Natural killer cell (primary cell): Measurements from ENCODE around the gene RPUSD3. TPM values are rescaled to one million over a fixed set of nuclear protein-coding genes. Genes with fewer than 3 reads are reported as not detected.

Experiments used
- ATAC-seq, 3 donors: fragments of 150-1000 bp in 2 of 3; fragments of 200-7000 bp in 1 of 3; cut with Tn5 transposase; 1 replicate in 1 of 3; 2 replicates in 2 of 3; pipeline ENCODE4 v1.10.0; 2021; ENCODE audit warnings: mild to moderate bottlenecking in 2 of 3, moderate library complexity in 2 of 3
- DNase-seq, 2 donors: peaks; one replicate each; pipeline versions ENCODE4 v3.0.0 to v3.0.0-alpha.2; 2013 to 2021; ENCODE audit warnings: mixed read lengths in 1 of 2
- H3K27ac ChIP-seq: one replicate; pipeline ENCODE4 v1.5.1; 2013; ENCODE audit warnings: mild to moderate bottlenecking, low read length
- H3K27me3 ChIP-seq: one replicate; pipeline ENCODE4 v1.6.1; 2013; ENCODE audit warnings: low read length; ENCODE audit not compliant: control insufficient read depth, insufficient read depth
- H3K36me3 ChIP-seq: one replicate; pipeline ENCODE4 v1.6.1; 2013; ENCODE audit warnings: low read length; ENCODE audit not compliant: control insufficient read depth, insufficient read depth
- H3K4me1 ChIP-seq: one replicate; pipeline ENCODE4 v1.6.1; 2013; ENCODE audit warnings: low read length; ENCODE audit not compliant: control insufficient read depth, insufficient read depth
- H3K4me3 ChIP-seq: one replicate; pipeline ENCODE4 v1.5.1; 2013; ENCODE audit warnings: low read length
- H3K9me3 ChIP-seq: one replicate; pipeline ENCODE4 v1.6.1; 2013; ENCODE audit warnings: low read length; ENCODE audit not compliant: control insufficient read depth, insufficient read depth
- H3K27ac Mint-ChIP-seq, 2 donors: one replicate each; pipeline ENCODE4 v1.8.0; 2022; ENCODE audit warnings: mild to moderate bottlenecking in 2 of 2, mixed read lengths in 2 of 2, moderate library complexity in 1 of 2
- H3K27me3 Mint-ChIP-seq, 2 donors: one replicate each; pipeline ENCODE4 v1.8.0; 2022; ENCODE audit warnings: low read depth in 2 of 2, mixed read lengths in 2 of 2
- H3K36me3 Mint-ChIP-seq: one replicate; pipeline ENCODE4 v1.8.0; 2022; ENCODE audit warnings: mixed read lengths
- H3K4me1 Mint-ChIP-seq, 2 donors: one replicate each; pipeline ENCODE4 v1.8.0; 2022; ENCODE audit warnings: mixed read lengths in 2 of 2
- H3K4me3 Mint-ChIP-seq: one replicate; pipeline ENCODE4 v1.8.0; 2022; ENCODE audit warnings: mild to moderate bottlenecking, moderate library complexity, mixed read lengths
- H3K9me3 Mint-ChIP-seq, 2 donors: one replicate each; pipeline ENCODE4 v1.8.0; 2022; ENCODE audit warnings: mixed read lengths in 2 of 2
- CTCF ChIP-seq: fragments of 200-600 bp; IDR thresholded peaks from one replicate; pipeline ENCODE4 v1.8.0; 2022; ENCODE audit warnings: antibody characterized with exemption
- WGBS: methylation state at CpG from one replicate; pipeline ENCODE4 v1.1.7; 2013; ENCODE audit warnings: missing lambda C conversion rate; ENCODE audit not compliant: insufficient coverage; 5-methylcytosine and 5-hydroxymethylcytosine counted together
- intact Hi-C: fragments of 100-400 bp; cut with micrococcal nuclease; formaldehyde crosslinking; loops from one replicate; pipeline ENCODE4 v1.14.2; 2022
- total RNA-seq, 4 donors: library from RNA; stranded (reverse); fragments of 120-200 nt in 1 of 4; gene quantifications; one replicate each; pipeline versions ENCODE4 v1.2.3 to v1.2.4, GENCODE V29; 2013 to 2022

The RPUSD3 gene
- total RNA-seq, 3 donors from 2014 or later (not counting 1 experiment from before 2014, with no cell fraction given), result 27.5 to 43.9 (median 30.9) TPM

- Histone ChIP-seq H3K36me3 (peaks cover 59% of the 10 kb centered on the region), H3K9me3 (no peaks in the 10 kb centered on the region), H3K4me3 (no peak overlapping the region), H3K27ac (no peak overlapping the region), H3K27me3 (no peaks in the 10 kb centered on the region), H3K4me1 (peaks cover 22% of the 10 kb centered on the region)
- WGBS, result 100% methylated on average over 4 of the region's 5 CpGs
- no peak for TF ChIP-seq CTCF
- intact Hi-C loops, result loop anchor here (5.0 kb wide), 1 partner anchor 53 kb away; no protein-coding TSS in a partner anchor
- Mint-ChIP-seq H3K27me3 (no peaks in the 10 kb centered on the region), H3K4me3 (no peak overlapping the region), H3K4me1 (peaks cover 30 to 54% of the 10 kb centered on the region in 2 donors), H3K9me3 (no peaks in the 10 kb centered on the region), H3K27ac (peak overlapping the region; percentile 24 to 78), H3K36me3 (peaks cover 16% of the 10 kb centered on the region)
- no peak for ATAC-seq
- DNase-seq, result no peak
These were observed 38.8 kb downstream of the RPUSD3 start for GRCh38 chr3:9804996-9805395.

GRCh38 chr3:9803494-9803893 is 40.3 kb downstream of the RPUSD3 start:
- DNase-seq (no peak), ATAC-seq (no peak)
- no peak for TF ChIP-seq CTCF
- Histone ChIP-seq H3K27me3 (no peaks in the 10 kb centered on the region), H3K9me3 (no peaks in the 10 kb centered on the region), H3K4me3 (no peak overlapping the region), H3K36me3 (peaks cover 74% of the 10 kb centered on the region), H3K4me1 (peaks cover 9% of the 10 kb centered on the region), H3K27ac (no peak overlapping the region)
- Mint-ChIP-seq H3K36me3 (peaks cover 16% of the 10 kb centered on the region), H3K4me1 (peaks cover 18 to 41% of the 10 kb centered on the region in 2 donors), H3K27ac (peak overlapping the region; percentile 72 to 78), H3K4me3 (no peak overlapping the region), H3K27me3 (no peaks in the 10 kb centered on the region), H3K9me3 (no peaks in the 10 kb centered on the region)
- WGBS, result 100% methylated on average over 1 of the region's 1 CpG
- intact Hi-C loops, result no loop called here

- 99% methylated on average over 4 of the region's 5 CpGs for WGBS
- H3K27ac Mint-ChIP-seq, result no peak overlapping the region
These were observed 43.3 kb downstream of the RPUSD3 start for GRCh38 chr3:9800529-9800928.

More at GRCh38 chr3:9800529-9800928, 43.3 kb downstream of the RPUSD3 start:
- Mint-ChIP-seq H3K4me3 (no peak overlapping the region), H3K4me1 (peaks cover 23 to 36% of the 10 kb centered on the region in 2 donors), H3K27me3 (no peaks in the 10 kb centered on the region), H3K36me3 (peaks cover 16% of the 10 kb centered on the region), H3K9me3 (no peaks in the 10 kb centered on the region)
- Histone ChIP-seq H3K27me3 (no peaks in the 10 kb centered on the region), H3K4me3 (no peak overlapping the region), H3K9me3 (no peaks in the 10 kb centered on the region), H3K27ac (no peak overlapping the region), H3K36me3 (peaks cover 77% of the 10 kb centered on the region), H3K4me1 (peaks cover 16% of the 10 kb centered on the region)
- peak in 1 of 3 donors; percentile 36 for ATAC-seq
- no peak for DNase-seq
- intact Hi-C loops, result no loop called here
- TF ChIP-seq CTCF, result no peak
